ENCODE data around the gene TRERF1.
"Not testable (repeated sequence)": the region's sequence is repeated elsewhere in the genome, so short reads cannot be mapped to it uniquely, and the experiment has no call there.

Gene TRERF1

GRCh38 chr6:42448927-42449659 is 2.6 kb downstream of the TRERF1 start:
- no peak for DNase-seq

- DNase-seq: no peak
Measured at GRCh38 chr6:42448391-42448790, 3.3 kb downstream of the TRERF1 start.

GRCh38 chr6:42446996-42447395 is 4.7 kb downstream of the TRERF1 start:
- no peak for DNase-seq

GRCh38 chr6:42446370-42446769 is 5.4 kb downstream of the TRERF1 start:
- DNase-seq: no peak

- not testable (repeated sequence) for DNase-seq
Measured at GRCh38 chr6:42445955-42446354, 5.8 kb downstream of the TRERF1 start.

- DNase-seq: no peak
Measured at GRCh38 chr6:42443312-42444060, 8.2 kb downstream of the TRERF1 start.

- no peak for DNase-seq
Measured at GRCh38 chr6:42441697-42442081, 10.0 kb downstream of the TRERF1 start.

- no peak for DNase-seq
Measured at GRCh38 chr6:42440778-42441696, 10.7 kb downstream of the TRERF1 start.

GRCh38 chr6:42440027-42440426 is 11.7 kb downstream of the TRERF1 start:
- no peak for DNase-seq

- DNase-seq: no peak
Measured at GRCh38 chr6:42436825-42437224, 14.9 kb downstream of the TRERF1 start.

- no peak for DNase-seq
Measured at GRCh38 chr6:42434237-42434636, 17.5 kb downstream of the TRERF1 start.

GRCh38 chr6:42433409-42433808 is 18.3 kb downstream of the TRERF1 start:
- no peak for DNase-seq

- DNase-seq: no peak
Measured at GRCh38 chr6:42431877-42432276, 19.8 kb downstream of the TRERF1 start.

- no peak for DNase-seq
Measured at GRCh38 chr6:42431356-42431755, 20.4 kb downstream of the TRERF1 start.

GRCh38 chr6:42429836-42430235 is 21.9 kb downstream of the TRERF1 start:
- DNase-seq: no peak

- no peak for DNase-seq
Measured at GRCh38 chr6:42429042-42429585, 22.6 kb downstream of the TRERF1 start.

GRCh38 chr6:42428326-42429041 is 23.2 kb downstream of the TRERF1 start:
- DNase-seq: peak; percentile 58

- no peak for DNase-seq
Measured at GRCh38 chr6:42427871-42428270, 23.9 kb downstream of the TRERF1 start.

GRCh38 chr6:42426191-42426590 is 25.5 kb downstream of the TRERF1 start:
- DNase-seq: no peak

GRCh38 chr6:42424906-42425474 is 26.7 kb downstream of the TRERF1 start:
- no peak for DNase-seq

- DNase-seq: peak; percentile 18
Measured at GRCh38 chr6:42423244-42423643, 28.5 kb downstream of the TRERF1 start.

- no peak for DNase-seq
Measured at GRCh38 chr6:42420741-42421140, 31.0 kb downstream of the TRERF1 start.
